ENCODE results near the gene PLXNA4. TPM values are rescaled to one million over a fixed set of nuclear protein-coding genes. Genes with fewer than 3 reads are reported as not detected.

Gene PLXNA4
- total and polyA plus RNA-seq, 8 donors = 0.19 to 1.6 (median 0.47) TPM

GRCh38 chr7:132592936-132593335 is 16.7 kb upstream of the PLXNA4 start:
- intact Hi-C loops (cut with DNase I) = no loop called here
- WGBS, 2 donors = 9 to 14% methylated on average over 6 of the region's 6 CpGs

GRCh38 chr7:132592231-132592920 is 16.1 kb upstream of the PLXNA4 start:
- FAIRE-seq (no peak), DNase-seq (no peak), ATAC-seq (no peak)
- no peaks in the 10 kb centered on the region for H3K27me3 ChIP-seq
- H3K36me3 ChIP-seq = no peaks in the 10 kb centered on the region
- TF ChIP-seq CTCF (IDR thresholded peaks at IDR 0.05) = no peak
- H3K4me3 ChIP-seq = no peak overlapping the region
- no peaks in the 10 kb centered on the region for H3K4me1 ChIP-seq
- H3K27ac ChIP-seq = no peak overlapping the region
- intact Hi-C loops (cut with DNase I) = no loop called here
- no peaks in the 10 kb centered on the region for H3K9me3 ChIP-seq
- WGBS, 2 donors = 43 to 48% methylated on average over 12 of the region's 12 CpGs

More at GRCh38 chr7:132592936-132593335, 16.7 kb upstream of the PLXNA4 start:
- Histone ChIP-seq H3K4me1 (no peaks in the 10 kb centered on the region), H3K4me3 (no peak overlapping the region), H3K27ac (no peak overlapping the region), H3K36me3 (no peaks in the 10 kb centered on the region), H3K9me3 (no peaks in the 10 kb centered on the region), H3K27me3 (no peaks in the 10 kb centered on the region)
- FAIRE-seq = no peak
- TF ChIP-seq CTCF (IDR thresholded peaks at IDR 0.05) = no peak
- ATAC-seq = no peak
- DNase-seq = no peak

- DNase-seq (no peak), FAIRE-seq (no peak), ATAC-seq (no peak)
- intact Hi-C loops (cut with DNase I) = no loop called here
- 67 to 70% methylated on average over 4 of the region's 4 CpGs for WGBS, 2 donors
- H3K27ac ChIP-seq = no peak overlapping the region
- H3K27me3 ChIP-seq = no peaks in the 10 kb centered on the region
- TF ChIP-seq CTCF (IDR thresholded peaks at IDR 0.05) = no peak
- no peak overlapping the region for H3K4me3 ChIP-seq
- H3K4me1 ChIP-seq = no peaks in the 10 kb centered on the region
- no peaks in the 10 kb centered on the region for H3K36me3 ChIP-seq
- no peaks in the 10 kb centered on the region for H3K9me3 ChIP-seq
Observed at GRCh38 chr7:132590162-132590561, 13.9 kb upstream of the PLXNA4 start.

GRCh38 chr7:132588596-132588995 is 12.3 kb upstream of the PLXNA4 start:
- Histone ChIP-seq H3K27ac (no peak overlapping the region), H3K4me3 (no peak overlapping the region), H3K9me3 (no peaks in the 10 kb centered on the region), H3K27me3 (no peaks in the 10 kb centered on the region), H3K36me3 (no peaks in the 10 kb centered on the region), H3K4me1 (no peaks in the 10 kb centered on the region)
- DNase-seq (no peak), ATAC-seq (no peak), FAIRE-seq (no peak)
- TF ChIP-seq CTCF (IDR thresholded peaks at IDR 0.05) = no peak
- intact Hi-C loops (cut with DNase I) = loop anchor here in 1 of 3 donors (10.0 kb wide), 1 partner anchor 644 kb away; no protein-coding TSS in a partner anchor

GRCh38 chr7:132584796-132585494 is 8.7 kb upstream of the PLXNA4 start:
- no peaks in the 10 kb centered on the region for H3K36me3 ChIP-seq
- no peak for FAIRE-seq
- H3K4me3 ChIP-seq = no peak overlapping the region
- H3K27me3 ChIP-seq = no peaks in the 10 kb centered on the region
- no peak for ATAC-seq
- H3K4me1 ChIP-seq = no peaks in the 10 kb centered on the region
- no peak overlapping the region for H3K27ac ChIP-seq
- no peaks in the 10 kb centered on the region for H3K9me3 ChIP-seq
- no peak for DNase-seq
- no peak for TF ChIP-seq CTCF (IDR thresholded peaks at IDR 0.05)
- intact Hi-C loops (cut with DNase I) = loop anchor here in 2 of 3 donors (5.0 to 10.0 kb wide), 2 partner anchors 263 to 640 kb away; no protein-coding TSS in a partner anchor
- WGBS, 2 donors = 61 to 62% methylated on average over 7 of the region's 7 CpGs

Data from pancreas (tissue), 10 donors.